GM21447 (cell line): ENCODE measurements around the gene DPYD.
A peak's percentile ranks its signal among the peaks of the same experiment; 100 is the strongest.

ENCODE experiments used
- ATAC-seq: cut with Tn5 transposase; IDR thresholded peaks from one replicate; pipeline ENCODE4 v1.9.1; 2021; ENCODE audit not compliant: unreplicated experiment

DPYD gene

DNA sequence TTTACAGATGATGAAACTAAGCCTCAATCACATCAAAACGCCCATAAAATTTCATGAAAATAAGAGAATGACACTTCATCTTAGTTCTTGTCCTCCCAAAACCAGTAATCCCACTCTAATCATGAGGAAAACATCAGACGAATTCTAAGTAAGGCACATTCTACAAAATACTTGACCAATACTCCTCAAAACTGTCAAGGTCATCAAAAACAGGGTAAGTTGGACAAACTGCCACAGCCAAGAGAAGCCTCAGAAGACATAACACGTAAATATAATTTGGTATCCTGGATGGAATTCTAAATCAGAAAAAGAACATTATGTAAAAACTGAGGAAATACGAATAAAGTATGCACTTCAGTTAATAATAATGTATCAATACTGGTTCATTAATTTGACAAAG lies 128.2 kb downstream of the DPYD start:
- ATAC-seq, result no peak

DNA sequence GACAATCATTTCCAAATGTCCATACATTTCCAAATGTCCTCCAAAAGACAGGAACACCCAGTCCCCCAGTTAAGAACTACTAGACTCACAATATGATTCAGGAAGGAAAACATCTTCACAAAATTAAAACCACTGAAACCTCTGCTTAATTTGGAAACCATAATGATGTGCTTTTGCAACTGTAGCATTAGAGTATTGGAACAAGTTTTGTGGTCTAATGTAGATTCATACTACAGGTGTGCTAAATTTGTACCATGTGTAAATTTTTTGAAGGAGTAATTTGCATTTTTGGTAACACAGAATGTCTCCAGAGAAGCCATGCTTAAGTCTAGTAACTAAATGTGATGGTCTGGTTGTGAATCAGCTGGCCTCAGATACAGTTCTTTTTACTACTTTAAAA lies 129.6 kb downstream of the DPYD start:
- ATAC-seq, result peak; percentile 89

DNA sequence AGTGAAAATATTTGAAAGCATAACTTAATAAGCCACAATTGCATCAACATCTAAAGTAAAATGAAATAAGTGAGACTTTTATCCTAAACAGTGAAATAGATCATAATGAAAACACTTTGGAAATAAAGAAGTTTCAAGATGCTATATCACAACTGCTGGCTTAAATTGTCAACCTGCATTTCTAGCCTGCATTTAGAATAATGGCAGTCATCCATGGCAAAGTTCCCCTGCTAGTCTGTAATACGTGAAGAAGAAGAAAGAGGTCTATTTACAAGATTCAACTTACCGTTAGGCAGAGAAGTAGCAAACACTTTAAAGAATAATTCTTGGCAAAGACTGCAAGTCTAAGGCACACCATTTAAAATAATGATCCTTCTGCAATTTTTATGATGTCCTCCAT lies 133.6 kb downstream of the DPYD start:
- ATAC-seq, result no peak

DNA sequence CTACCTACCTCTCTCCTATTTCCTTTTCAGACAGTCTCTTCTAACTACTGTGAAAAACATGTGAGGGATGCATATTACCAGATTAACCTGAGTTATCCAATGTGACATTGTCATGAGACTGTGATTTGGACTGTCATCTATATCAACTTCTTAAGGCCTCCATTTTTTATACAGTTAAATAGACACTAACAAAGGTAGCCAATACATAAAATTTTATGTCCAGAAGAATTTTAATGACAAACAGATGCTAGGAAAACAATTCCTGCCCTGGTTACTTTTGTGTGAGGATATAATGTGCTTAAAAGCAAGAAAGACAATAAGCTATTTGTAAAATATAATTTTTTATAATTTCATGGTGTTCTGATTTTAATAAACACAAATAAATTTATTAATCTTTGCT lies 136.2 kb downstream of the DPYD start:
- ATAC-seq, result no peak

DNA sequence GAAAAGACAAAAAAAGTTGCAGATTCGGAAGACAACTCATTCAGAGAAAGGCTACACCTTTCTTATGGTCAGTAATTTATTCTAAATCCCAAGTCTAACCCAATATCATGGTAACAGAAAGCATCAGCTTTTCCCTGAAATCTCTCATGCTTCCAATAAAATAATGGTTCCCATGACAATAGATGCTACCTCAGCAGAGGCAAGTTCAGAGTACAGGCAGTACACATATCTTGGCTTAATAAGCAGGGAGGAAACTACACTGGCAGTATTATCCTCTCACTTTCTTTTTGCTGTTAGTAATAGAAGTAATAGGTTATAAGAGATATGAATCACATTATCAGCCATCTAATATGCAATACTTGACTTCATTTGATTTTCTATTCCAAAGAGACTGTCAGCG lies 137.1 kb downstream of the DPYD start:
- ATAC-seq, result no peak

DNA sequence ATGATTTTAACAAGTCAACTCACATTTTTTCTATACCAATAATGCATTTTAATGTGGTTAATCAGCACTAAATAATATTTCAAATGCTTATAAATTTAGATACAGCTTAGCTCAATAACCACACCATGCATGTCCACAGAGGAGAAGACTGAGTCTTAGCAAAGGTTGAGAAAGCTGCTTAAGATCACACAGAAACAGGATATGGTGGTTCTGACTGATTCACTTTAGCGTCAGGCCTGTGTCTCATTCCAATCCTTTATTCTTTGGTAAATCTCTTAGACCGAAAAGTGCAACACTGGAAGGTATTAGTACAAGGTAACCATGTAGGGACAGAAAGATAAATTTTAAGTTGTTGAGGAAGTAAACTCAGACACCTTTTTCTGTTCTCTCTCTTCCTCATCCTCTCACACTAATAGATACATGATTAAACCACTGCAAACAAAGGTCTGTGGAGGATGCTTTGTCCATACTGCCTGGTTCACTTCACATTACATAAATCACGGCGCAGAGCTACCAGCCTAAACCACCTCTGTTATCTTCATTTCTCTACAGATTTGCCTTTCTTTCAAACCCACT lies 139.0 kb downstream of the DPYD start:
- ATAC-seq, result no peak

DNA sequence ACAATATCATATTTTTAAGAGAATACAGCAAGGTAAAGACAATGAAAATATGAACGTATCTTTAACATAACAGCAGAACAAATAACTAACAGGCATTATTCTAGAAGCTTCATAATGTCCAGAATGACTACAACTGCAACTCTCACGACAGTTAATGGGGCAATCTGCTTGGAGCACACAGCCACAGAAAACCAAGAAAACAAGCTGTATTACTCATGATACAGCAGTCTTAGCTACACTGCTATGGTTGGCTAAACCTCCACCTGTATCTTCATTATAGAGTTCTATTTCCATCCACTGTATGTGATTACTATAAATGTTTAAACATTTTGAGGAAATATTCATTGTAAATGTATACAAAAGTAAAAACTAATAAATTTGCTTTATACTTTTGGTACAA lies 139.9 kb downstream of the DPYD start:
- no peak for ATAC-seq

DNA sequence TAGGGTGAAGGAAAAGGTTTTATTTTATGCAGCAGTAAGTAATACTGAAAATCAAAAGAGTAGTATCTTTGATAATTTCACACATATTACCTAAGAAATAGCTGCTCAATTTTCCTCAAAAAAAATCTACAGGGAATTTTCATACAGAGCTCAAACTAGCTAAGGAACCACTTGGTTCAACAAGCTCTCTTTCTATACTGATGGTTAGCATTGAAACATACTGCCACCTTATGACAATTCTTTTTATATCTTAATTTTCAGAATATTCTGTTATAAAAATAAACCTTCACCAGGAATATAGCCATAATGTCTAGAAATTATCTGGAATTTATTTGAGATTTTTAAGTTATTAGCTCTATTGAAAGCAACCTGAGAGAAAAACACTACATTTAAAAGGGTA lies 142.1 kb downstream of the DPYD start:
- no peak for ATAC-seq

DNA sequence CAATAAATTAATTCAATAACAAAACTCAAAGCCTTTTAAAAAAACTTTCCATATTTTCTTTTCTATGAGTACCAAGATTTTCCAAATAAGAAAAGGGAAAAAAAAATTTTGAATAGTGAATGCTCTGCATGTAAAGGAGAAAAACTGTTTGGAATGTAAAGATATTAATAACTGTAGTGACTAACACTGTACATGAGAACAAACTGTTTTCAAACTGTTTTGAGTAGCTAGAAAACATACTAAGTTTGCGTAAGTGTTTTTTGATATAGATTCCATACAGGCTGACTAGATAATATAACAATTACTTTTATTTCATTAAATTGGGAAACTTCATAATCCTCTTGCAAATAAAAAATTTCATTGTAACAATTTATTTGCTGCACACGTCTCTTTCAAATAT lies 150.5 kb downstream of the DPYD start:
- no peak for ATAC-seq

DNA sequence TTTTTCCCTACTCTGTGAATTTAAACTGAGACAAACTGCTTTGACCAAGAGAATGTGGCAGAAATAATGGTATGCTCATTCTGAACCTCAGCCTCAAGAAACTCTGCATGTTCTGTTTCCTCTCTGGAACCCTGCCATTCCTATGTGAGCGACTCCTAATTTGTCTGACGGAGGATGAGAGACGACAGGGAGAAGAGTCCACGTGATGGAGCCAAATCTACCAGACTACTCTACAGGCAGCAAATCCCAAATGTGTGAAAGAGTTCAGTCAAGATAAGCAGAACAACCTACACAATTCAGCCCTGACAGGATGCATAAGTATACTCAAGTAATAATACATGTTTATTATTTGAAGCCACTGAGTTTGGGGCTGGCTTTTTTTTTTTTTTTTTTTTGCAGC lies 153.5 kb downstream of the DPYD start:
- ATAC-seq, result no peak

DNA sequence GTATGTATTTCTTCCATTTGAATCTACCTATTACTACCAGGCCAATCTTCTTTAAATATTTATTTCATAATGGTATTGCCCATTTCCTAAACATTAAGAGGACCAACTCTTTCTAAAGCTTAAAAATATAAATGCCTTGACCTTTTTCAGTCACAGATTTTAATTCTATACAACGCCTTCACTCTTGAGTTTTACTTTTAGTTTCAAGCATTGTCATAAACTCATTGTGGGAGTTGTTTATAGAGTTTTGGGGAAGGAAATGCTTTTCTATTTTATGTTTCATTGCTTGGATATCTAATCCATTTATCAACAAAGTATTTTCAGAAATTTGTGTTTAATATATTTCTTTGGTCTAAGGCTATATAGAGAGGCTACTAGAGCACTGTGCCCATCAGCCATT lies 155.8 kb downstream of the DPYD start:
- ATAC-seq, result no peak

DNA sequence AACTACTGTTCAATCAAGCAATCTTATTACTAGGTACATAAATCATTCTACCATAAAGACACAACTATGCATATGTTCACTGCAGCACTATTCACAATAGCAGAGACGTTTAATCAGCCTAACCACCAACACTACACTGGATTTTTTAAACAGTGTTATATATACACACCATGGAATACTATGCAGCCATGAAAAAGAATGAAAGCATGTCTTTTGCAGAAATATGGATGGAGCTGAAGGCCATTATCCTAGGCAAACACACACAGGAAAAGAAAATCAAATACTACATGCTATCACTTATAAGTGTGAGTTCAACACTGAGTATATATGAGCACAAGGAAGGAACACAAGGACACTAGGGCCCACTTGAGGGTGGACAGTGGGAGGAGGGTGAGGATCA lies 159.2 kb downstream of the DPYD start:
- no peak for ATAC-seq

DNA sequence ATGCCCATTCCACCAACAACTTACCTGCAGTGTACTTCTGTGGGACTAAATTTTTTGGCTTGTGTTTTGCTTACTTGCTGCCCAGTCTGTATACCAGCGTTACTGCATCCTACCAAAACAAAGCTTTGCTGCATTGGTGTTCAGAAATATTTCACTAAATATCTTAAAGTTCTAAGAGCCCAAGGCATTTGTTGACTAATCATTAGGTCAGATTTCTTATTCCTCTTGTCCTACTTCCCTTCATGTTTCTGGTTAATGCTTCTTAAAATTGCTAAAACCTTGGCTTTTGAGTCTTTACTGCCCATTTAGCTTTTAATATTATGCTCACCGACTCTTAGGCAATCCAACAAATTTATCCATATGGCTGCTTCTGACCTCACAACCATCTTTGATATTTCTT lies 161.8 kb downstream of the DPYD start:
- no peak for ATAC-seq

DNA sequence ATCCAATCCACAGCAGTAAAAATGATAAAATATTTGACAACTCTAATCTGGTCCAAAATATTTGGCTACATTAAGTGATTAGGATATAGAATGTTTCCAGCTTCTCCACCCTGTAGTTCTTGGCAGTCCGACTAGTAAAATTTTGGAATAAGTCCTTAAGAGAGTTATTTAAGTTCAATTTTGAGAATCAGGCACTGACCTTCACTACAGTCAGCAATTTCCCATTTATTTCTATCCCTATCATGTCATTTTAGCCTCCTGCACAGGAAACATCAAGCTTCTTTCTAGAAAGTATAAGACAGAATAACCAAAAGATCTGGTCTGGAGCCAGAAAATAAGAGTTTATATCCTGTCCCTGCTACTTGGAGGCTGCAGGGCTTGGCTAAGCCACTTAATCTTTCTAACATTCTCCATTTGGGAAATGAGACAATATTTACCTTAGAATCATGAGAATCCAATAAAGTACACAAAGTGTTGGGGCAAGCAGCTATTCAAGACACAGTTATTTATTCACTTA lies 162.2 kb downstream of the DPYD start:
- ATAC-seq, result no peak

DNA sequence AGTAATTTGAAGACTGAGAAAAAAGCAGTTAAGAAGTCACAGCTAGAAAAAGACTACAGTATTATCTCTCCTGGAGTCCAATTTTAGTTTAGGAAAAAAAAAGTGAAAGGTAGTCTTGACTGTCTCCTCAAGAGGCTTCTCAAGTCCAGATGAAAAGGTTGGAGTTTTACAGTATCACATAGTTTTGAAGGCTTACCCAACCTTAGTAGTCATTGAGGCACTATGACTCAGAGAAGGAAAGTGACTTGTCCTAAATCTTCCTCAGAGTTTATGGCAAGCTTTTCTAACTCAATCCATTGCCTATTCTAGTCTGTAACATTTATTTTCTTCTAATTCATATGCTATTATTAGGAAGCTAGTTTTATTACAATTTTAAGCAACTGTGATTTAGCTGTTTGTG lies 174.9 kb downstream of the DPYD start:
- ATAC-seq, result no peak

DNA sequence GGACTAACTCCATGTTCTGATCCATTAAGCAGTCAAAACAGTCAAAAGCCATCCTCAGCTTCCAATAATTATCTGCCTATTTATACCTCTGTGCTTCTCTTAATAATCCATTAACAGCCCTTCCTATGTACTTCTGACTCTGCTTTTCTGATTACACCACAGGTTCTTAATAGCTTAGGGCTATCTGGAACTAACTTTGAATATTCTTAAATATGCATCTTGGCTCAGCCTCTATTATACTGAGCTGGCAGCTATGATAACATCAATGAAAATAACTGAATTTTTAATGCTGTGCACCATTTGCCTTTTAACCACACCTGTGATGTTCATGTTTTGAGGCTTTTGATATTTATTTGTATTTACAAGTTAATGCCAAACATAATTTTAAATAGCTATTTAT lies 175.9 kb downstream of the DPYD start:
- no peak for ATAC-seq

DNA sequence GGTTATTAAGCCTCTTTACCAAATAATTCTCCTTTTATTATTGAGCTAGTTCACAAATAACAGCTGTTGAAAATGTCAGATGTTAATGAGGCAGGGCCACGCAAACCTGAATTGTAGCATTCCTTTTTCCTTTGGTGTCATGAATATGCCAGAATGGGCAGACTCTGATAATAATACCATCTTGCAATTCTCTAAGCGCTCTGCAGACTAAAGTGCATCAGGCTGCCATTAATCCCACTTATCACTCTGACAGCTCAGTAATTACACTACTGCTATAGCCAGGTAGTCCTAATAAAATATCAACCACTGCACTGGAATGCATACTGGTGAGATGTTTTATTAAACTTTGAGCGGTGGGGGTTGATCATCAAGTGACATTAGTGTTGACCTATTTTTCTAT lies 177.7 kb downstream of the DPYD start:
- no peak for ATAC-seq

DNA sequence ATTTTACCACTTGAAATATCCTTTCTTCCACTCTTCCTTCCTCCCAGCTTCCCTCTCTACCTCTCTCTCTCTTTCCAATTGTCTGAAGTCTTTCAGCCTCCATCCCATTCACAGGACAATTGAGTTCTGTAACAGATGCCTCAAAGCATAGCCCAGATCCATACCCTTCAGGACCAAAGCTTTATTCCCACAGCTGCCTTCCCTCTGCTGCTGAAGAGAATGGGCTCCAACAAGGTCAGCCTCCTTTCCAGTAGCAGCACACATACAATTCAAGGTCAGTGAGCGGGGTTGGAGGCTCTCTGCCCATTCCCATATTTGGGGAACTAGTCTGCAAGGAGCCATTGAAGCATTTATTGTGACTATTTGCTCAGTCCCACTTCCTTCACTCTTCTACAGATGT lies 179.9 kb downstream of the DPYD start:
- ATAC-seq, result no peak

DNA sequence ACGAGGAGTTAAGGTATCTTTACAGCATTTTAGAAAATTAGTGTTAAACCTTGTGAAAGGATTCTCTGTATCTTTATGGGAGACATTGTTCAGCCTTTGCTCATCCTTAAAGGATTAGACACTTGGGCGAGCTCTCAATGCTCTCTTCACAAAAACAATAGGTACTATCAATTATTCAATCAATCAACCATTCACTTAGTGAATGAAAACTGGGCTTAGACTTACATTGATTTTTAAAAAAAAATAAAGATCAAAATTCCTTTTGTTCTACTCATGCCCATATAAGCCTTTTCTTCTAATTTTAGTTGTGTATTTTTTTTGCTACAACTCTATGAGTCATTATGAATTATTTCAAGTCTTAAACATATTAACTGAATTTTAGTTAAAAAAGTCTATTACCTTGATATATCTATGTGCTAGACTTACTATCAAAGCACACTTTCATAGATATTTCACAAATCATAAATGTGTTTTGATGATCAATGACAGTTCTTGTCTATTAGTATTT lies 181.2 kb downstream of the DPYD start:
- ATAC-seq, result no peak

DNA sequence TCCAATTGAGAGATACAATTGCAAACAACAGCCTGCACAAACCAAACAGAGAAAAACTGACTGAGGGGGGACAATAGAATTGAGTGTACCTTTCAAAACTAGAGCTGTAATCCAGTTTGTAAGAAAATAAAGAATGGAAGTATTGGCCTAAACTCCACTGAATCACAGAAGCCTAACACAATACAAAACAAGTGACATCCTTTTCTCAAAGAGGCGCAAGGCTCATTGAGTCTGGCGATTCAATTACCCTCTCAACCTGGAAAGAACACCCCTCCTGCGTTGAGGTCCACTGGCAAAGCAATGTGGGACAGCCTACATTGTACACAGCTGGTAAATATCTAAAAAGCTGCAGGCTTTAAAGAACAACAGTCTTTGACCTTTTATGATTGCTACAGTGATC lies 182.6 kb downstream of the DPYD start:
- ATAC-seq, result no peak

DNA sequence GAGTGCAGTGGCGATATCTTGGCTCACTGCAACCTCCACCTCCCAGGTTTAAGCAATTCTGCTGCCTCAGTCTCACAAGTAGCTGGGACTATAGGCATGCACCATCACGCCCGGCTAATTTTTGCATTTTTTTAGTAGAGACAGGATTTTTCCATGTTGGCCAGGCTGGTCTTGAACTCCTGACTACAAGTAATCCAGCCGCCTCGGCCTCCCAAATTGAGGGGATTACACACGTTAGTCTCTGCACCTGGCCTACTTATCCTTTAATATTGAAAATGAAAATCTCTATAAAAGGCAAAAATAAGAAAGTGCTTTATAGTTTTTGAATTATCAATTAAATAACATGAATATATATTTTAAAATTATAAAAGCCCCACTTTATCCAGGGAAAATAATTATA lies 190.6 kb downstream of the DPYD start:
- no peak for ATAC-seq

DNA sequence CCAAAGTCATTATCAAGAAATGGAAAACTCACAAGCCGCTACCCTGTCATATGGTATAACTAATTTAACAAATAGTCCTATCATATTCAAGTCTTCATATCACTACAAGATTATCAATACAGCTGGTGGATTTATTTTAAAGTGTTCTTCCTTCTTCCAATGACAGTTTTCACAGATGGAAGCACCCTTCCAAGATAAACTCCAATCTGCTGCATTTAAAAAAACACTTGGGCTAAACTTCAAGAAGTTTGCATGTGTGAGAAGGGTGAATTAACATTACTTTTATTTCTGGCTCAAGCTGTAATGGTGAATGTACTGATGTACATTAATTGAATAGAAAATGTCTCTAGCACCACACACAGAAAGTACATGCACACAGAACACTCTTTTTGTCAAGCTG lies 192.4 kb downstream of the DPYD start:
- no peak for ATAC-seq

DNA sequence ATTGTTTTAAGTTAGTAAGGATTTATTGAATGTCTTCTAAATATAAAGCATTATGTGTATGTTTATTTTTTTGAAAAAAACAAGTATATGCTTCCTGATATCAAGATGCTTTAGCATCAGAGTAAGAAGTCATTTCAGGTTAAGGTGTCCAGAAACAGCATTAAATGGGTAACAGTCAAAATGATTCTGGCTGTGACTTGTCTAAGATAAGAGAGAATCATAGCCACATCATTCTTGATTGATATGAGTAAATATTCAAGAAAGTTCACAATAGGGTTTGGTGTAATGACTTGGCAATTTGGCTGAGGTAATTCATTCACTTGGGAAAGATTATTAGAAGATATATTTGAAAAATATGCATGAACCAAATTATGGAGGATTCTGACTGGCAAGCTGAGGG lies 193.8 kb downstream of the DPYD start:
- ATAC-seq, result no peak
